OCI-LY1 (cell line): ENCODE results near the gene PIM1.
"Not testable (repeated sequence)": the region's sequence is repeated elsewhere in the genome, so short reads cannot be mapped to it uniquely, and the experiment has no call there.

Experiments used
- H2AFZ ChIP-seq: fragments of 200-600 bp; sonication (generic), shearing (Covaris generic); 2 replicates; pipeline ENCODE4 v1.6.0; 2014; ENCODE audit warnings: antibody characterized with exemption, mild to moderate bottlenecking, low read length
- H3F3A ChIP-seq: fragments of 200-600 bp; sonication (generic), shearing (Covaris generic); 2 replicates; pipeline ENCODE4 v1.6.0; 2014; ENCODE audit warnings: mild to moderate bottlenecking, antibody characterized with exemption, low read length, moderate library complexity; ENCODE audit not compliant: insufficient read depth
- H3K27ac ChIP-seq: fragments of 200-600 bp; sonication (generic); 2 replicates; pipeline ENCODE4 v1.5.1; 2014; ENCODE audit warnings: low read length, mixed run types, mild to moderate bottlenecking, low read depth; ENCODE audit not compliant: poor library complexity, severe bottlenecking
- H3K27me3 ChIP-seq: fragments of 200-600 bp; sonication (generic); 2 replicates; pipeline ENCODE4 v1.6.0; 2014; ENCODE audit warnings: antibody characterized with exemption, mild to moderate bottlenecking, low read length, moderate library complexity; ENCODE audit not compliant: insufficient read depth
- H3K36me3 ChIP-seq: fragments of 200-600 bp; sonication (generic); 2 replicates; pipeline ENCODE4 v1.6.1; 2014; ENCODE audit warnings: mild to moderate bottlenecking, antibody characterized with exemption, low read length, moderate library complexity, mixed read lengths; ENCODE audit not compliant: insufficient read depth
- H3K4me1 ChIP-seq: fragments of 200-600 bp; sonication (generic); 2 replicates; pipeline ENCODE4 v1.5.1; 2014; ENCODE audit warnings: mild to moderate bottlenecking, low read length, moderate library complexity; ENCODE audit not compliant: insufficient read depth, severe bottlenecking
- H3K4me2 ChIP-seq: fragments of 200-600 bp; sonication (generic), shearing (Covaris generic); 2 replicates; pipeline ENCODE4 v1.6.1; 2014; ENCODE audit warnings: low read length
- H3K4me3 ChIP-seq: fragments of 200-600 bp; sonication (generic); 2 replicates; pipeline ENCODE4 v1.5.1; 2014; ENCODE audit warnings: low read length, low read depth, mild to moderate bottlenecking, mixed read lengths; ENCODE audit not compliant: poor library complexity, severe bottlenecking
- H3K79me2 ChIP-seq: fragments of 200-600 bp; shearing (Covaris generic); 2 replicates; pipeline ENCODE4 v1.6.1; 2016; ENCODE audit warnings: mixed run types, low read length, mixed read lengths; ENCODE audit not compliant: insufficient read depth
- H3K9ac ChIP-seq: fragments of 200-600 bp; sonication (generic), shearing (Covaris generic); 2 replicates; pipeline ENCODE4 v1.6.1; 2014; ENCODE audit warnings: mild to moderate bottlenecking, low read length, mixed read lengths
- H3K9me2 ChIP-seq: fragments of 200-600 bp; sonication (generic), shearing (Covaris generic); 2 replicates; pipeline ENCODE4 v1.6.1; 2014; ENCODE audit warnings: low read depth, mild to moderate bottlenecking, low read length, mixed read lengths
- H3K9me3 ChIP-seq: fragments of 200-600 bp; shearing (Covaris generic); 2 replicates; pipeline ENCODE4 v1.6.1; 2014; ENCODE audit warnings: low read length, mixed read lengths
- H4K20me1 ChIP-seq: fragments of 200-600 bp; sonication (generic), shearing (Covaris generic); 2 replicates; pipeline ENCODE4 v1.6.0; 2016; ENCODE audit warnings: mild to moderate bottlenecking, low read length; ENCODE audit not compliant: insufficient read depth
- EZH2 ChIP-seq: fragments of 200-600 bp; sonication (generic), shearing (Covaris generic); IDR thresholded peaks from 2 replicates; pipeline ENCODE4 v1.8.0; 2017; ENCODE audit warnings: borderline replicate concordance, mixed run types, mild to moderate bottlenecking, antibody characterized with exemption, low read length, moderate library complexity, mixed read lengths
- TF ChIP-seq, protein P1 (sequence below): fragments of 200-600 bp; sonication (generic), shearing (Covaris generic); IDR thresholded peaks from 2 replicates; pipeline ENCODE4 v1.5.1; 2017; ENCODE audit warnings: mild to moderate bottlenecking, antibody characterized with exemption, low read length, moderate library complexity, mixed read lengths

The PIM1 gene

DNA sequence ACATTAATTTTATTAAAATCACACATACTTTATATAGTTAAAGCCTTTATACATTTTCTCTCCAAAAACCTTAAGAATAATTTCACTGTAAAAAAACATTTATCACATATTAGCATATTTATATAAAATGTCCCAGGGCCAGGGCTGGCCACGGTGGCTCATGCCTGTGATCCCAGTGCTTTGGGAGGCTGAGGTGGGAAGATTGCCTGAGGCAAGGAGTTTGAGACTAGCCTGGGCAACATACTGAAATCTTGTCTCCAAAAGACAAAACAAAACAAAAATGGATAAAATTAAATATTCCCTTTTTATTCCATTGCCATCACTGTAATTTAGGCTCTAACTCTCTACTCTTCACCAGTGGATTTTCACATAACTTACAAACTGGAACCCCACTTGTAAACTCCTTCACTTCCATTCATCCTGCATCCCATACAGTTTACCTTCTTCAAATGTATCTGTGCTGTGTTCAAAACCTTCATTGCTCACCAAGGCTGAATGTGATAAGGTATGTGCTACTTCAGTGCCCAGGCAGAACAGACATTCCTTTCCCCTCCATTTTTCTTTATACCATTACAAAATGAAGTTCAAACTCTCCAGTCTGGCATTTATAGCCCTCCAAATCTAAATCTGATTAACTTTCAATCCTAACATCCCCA lies 42.9 kb upstream of the PIM1 start:
- no peak overlapping the region for H3K9ac ChIP-seq
- no peak for TF ChIP-seq EZH2
- H2AFZ ChIP-seq, result no peak overlapping the region
- H3K27ac ChIP-seq, result peak overlapping the region; percentile 41
- H3F3A ChIP-seq, result 0 out of 2 replicates have a peak, but pooled peaks cover 4% of the 10 kb centered on the region
- no peaks in the 10 kb centered on the region for H3K9me2 ChIP-seq
- H3K79me2 ChIP-seq, result no peaks in the 10 kb centered on the region
- no peaks in the 10 kb centered on the region for H3K9me3 ChIP-seq
- no peaks in the 10 kb centered on the region for H3K27me3 ChIP-seq
- no peak overlapping the region for H3K4me2 ChIP-seq
- no peaks in the 10 kb centered on the region for H4K20me1 ChIP-seq
- H3K4me3 ChIP-seq, result no peak overlapping the region
- H3K36me3 ChIP-seq, result no peaks in the 10 kb centered on the region
- H3K4me1 ChIP-seq, result peaks cover 43% of the 10 kb centered on the region

DNA sequence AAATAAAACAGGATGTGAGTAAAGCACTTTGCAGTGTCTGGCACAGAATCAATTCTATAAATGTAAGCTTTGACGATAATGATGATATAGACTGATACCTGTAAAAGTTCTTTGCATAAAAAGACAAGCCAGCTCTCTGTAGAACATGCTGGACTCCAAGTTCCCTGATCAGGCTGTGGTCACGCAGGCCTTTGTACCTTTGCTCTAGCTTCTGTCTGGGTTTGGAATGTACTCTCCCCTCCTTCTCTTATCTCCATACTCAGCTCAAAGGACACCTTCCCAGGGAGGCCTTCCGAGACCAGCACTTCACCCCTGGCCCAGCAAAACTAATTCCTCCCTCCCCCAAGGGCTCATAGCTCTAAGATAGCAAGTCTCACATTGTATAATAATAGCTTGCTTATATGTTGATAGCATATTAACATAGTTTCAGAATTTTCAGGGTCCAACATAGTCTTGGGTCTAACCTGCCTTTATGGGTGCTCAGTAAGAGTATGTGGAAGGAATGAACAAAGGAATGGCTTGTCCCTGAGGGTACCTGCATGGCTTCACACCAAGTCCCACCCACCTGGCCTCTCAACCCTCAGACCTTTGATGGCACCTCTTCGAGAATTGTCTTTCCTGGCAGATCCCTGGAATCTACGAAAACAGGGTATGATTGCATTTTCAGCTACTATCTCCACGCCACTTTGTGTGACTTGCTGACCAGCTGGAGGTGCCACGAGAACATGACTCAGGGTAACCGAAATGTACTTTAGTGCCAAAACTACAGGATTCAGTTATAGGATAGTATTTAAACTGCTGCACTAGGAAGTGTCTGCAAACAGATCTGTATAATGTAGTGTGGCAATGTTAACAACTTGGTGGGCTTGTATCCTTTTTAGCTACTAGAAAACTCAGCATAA lies 41.7 kb upstream of the PIM1 start:
- no peaks in the 10 kb centered on the region for H4K20me1 ChIP-seq
- no peaks in the 10 kb centered on the region for H3K9me3 ChIP-seq
- no peak for TF ChIP-seq EZH2
- TF ChIP-seq, protein P1, sequence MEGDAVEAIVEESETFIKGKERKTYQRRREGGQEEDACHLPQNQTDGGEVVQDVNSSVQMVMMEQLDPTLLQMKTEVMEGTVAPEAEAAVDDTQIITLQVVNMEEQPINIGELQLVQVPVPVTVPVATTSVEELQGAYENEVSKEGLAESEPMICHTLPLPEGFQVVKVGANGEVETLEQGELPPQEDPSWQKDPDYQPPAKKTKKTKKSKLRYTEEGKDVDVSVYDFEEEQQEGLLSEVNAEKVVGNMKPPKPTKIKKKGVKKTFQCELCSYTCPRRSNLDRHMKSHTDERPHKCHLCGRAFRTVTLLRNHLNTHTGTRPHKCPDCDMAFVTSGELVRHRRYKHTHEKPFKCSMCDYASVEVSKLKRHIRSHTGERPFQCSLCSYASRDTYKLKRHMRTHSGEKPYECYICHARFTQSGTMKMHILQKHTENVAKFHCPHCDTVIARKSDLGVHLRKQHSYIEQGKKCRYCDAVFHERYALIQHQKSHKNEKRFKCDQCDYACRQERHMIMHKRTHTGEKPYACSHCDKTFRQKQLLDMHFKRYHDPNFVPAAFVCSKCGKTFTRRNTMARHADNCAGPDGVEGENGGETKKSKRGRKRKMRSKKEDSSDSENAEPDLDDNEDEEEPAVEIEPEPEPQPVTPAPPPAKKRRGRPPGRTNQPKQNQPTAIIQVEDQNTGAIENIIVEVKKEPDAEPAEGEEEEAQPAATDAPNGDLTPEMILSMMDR, result no peak; the same call in 1 of the 2 replicates
- 0 out of 2 replicates have a peak, but pooled peaks cover 4% of the 10 kb centered on the region for H3F3A ChIP-seq
- H3K4me1 ChIP-seq, result peaks cover 42% of the 10 kb centered on the region
- H3K36me3 ChIP-seq, result no peaks in the 10 kb centered on the region
- H3K4me2 ChIP-seq, result no peak overlapping the region
- H3K9ac ChIP-seq, result no peak overlapping the region; the same call in 1 of the 2 replicates
- H2AFZ ChIP-seq, result no peak overlapping the region
- H3K4me3 ChIP-seq, result no peak overlapping the region
- no peaks in the 10 kb centered on the region for H3K79me2 ChIP-seq
- peak overlapping the region; percentile 64 for H3K27ac ChIP-seq
- H3K9me2 ChIP-seq, result no peaks in the 10 kb centered on the region
- H3K27me3 ChIP-seq, result no peaks in the 10 kb centered on the region

DNA sequence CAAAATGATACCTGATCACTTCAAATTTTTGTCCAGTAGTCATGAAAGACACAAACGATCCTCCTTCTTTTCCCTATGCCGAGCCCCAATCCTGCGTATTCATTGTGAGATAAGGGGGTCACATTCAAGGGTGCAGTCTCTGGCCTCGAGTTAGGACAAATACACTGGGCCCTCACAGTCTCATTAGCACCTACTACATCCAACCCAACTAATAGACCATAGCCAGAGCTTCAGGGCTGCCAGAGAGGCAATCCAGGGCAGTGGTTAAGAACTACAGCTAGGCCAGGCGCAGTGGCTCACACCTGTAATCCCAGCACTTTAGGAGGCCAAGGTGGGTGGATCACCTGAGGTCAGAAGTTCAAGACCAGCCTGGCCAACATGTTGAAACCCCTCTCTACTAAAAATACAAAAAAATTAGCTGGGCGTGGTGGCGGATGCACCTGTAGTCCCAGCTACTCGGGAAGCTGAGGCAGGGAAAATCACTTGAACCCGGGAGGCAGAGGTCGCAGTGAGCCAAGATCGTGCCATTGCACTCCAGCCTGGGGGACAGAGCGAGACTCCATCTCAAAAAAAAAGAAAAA lies 41.0 kb upstream of the PIM1 start:
- H3K27me3 ChIP-seq, H3F3A ChIP-seq, H3K9me2 ChIP-seq, H3K79me2 ChIP-seq, H3K4me2 ChIP-seq, H2AFZ ChIP-seq, H4K20me1 ChIP-seq, H3K9me3 ChIP-seq, H3K36me3 ChIP-seq, H3K9ac ChIP-seq, H3K4me3 ChIP-seq: not testable (repeated sequence)
- H3K4me1 ChIP-seq, result peaks cover 45% of the 10 kb centered on the region
- peak overlapping the region; percentile 64 for H3K27ac ChIP-seq

DNA sequence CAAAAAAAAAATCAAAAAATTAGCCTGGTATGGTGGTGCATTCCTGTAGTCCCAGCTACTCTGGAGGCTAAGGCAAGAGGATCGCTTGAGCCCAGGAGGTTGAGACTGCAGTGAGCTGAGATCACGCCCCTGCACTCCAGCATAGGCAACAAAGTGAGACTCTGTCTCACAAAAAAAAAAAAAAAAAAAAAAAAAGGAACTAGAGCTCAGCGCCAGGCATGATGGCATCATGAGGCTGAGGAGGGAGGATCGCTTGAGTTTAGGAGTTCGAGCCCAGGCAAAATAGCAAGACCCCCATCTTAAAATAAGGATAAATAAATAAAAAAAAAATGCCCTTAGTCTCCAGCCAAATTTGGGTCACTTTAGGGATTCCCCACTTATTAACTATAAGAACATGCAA lies 40.4 kb upstream of the PIM1 start:
- TF ChIP-seq, protein P1, result no peak
- no peak for TF ChIP-seq EZH2

More for the DNA sequence above, 40.4 kb upstream of the PIM1 start:
- Histone ChIP-seq H3K36me3 (no peaks in the 10 kb centered on the region), H2AFZ (no peak overlapping the region), H3K4me2 (no peak overlapping the region; the same call in 1 of the 2 replicates), H3K4me3 (no peak overlapping the region), H3K27me3 (no peaks in the 10 kb centered on the region), H3K4me1 (peaks cover 51% of the 10 kb centered on the region), H3K27ac (peak overlapping the region; percentile 83), H3F3A (0 out of 2 replicates have a peak, but pooled peaks cover 4% of the 10 kb centered on the region), H3K9ac (peak overlapping the region; percentile 11; the same call in 1 of the 2 replicates), H4K20me1 (no peaks in the 10 kb centered on the region), H3K9me2 (no peaks in the 10 kb centered on the region), H3K79me2 (no peaks in the 10 kb centered on the region), H3K9me3 (no peaks in the 10 kb centered on the region)
